ENCODE results near the gene DNM3.

The DNM3 gene

GRCh38 chr1:172107316-172107975, 266.1 kb downstream of the DNM3 start:
- ATAC-seq (ENCODE audit: low read depth) (no peak), DNase-seq (ENCODE audit: low spot score) (no peak)
- H3K27me3 ChIP-seq (ENCODE audit: insufficient read depth, poor library complexity, severe bottlenecking): no peaks in the 10 kb centered on the region
- no peak overlapping the region for H3K27ac ChIP-seq (ENCODE audit: poor library complexity, severe bottlenecking)
- no peaks in the 10 kb centered on the region for H3K36me3 ChIP-seq (ENCODE audit: low read depth)
- no peaks in the 10 kb centered on the region for H3K9me3 ChIP-seq (ENCODE audit: severe bottlenecking)
- H3K4me1 ChIP-seq (ENCODE audit: insufficient read depth, poor library complexity, severe bottlenecking): no peaks in the 10 kb centered on the region
- H3K4me3 ChIP-seq (ENCODE audit: severe bottlenecking): no peak overlapping the region
- no peak for TF ChIP-seq CTCF (IDR thresholded peaks at IDR 0.05; ENCODE audit: poor library complexity, severe bottlenecking)

- Histone ChIP-seq H3K4me1 (ENCODE audit: insufficient read depth, poor library complexity, severe bottlenecking) (no peaks in the 10 kb centered on the region), H3K27me3 (ENCODE audit: insufficient read depth, poor library complexity, severe bottlenecking) (no peaks in the 10 kb centered on the region), H3K4me3 (ENCODE audit: severe bottlenecking) (no peak overlapping the region), H3K27ac (ENCODE audit: poor library complexity, severe bottlenecking) (no peak overlapping the region), H3K9me3 (ENCODE audit: severe bottlenecking) (no peaks in the 10 kb centered on the region), H3K36me3 (ENCODE audit: low read depth) (no peaks in the 10 kb centered on the region)
- no peak for DNase-seq (ENCODE audit: low spot score)
- TF ChIP-seq CTCF (IDR thresholded peaks at IDR 0.05; ENCODE audit: poor library complexity, severe bottlenecking): no peak
- ATAC-seq (ENCODE audit: low read depth): no peak
These were observed 267.0 kb downstream of the DNM3 start for GRCh38 chr1:172108161-172108893.

GRCh38 chr1:172109359-172109758, 268.1 kb downstream of the DNM3 start:
- Histone ChIP-seq H3K36me3 (ENCODE audit: low read depth) (no peaks in the 10 kb centered on the region), H3K27ac (ENCODE audit: poor library complexity, severe bottlenecking) (no peak overlapping the region), H3K27me3 (ENCODE audit: insufficient read depth, poor library complexity, severe bottlenecking) (no peaks in the 10 kb centered on the region), H3K4me1 (ENCODE audit: insufficient read depth, poor library complexity, severe bottlenecking) (no peaks in the 10 kb centered on the region), H3K9me3 (ENCODE audit: severe bottlenecking) (no peaks in the 10 kb centered on the region), H3K4me3 (ENCODE audit: severe bottlenecking) (no peak overlapping the region)
- no peak for TF ChIP-seq CTCF (IDR thresholded peaks at IDR 0.05; ENCODE audit: poor library complexity, severe bottlenecking)
- ATAC-seq (ENCODE audit: low read depth): no peak
- no peak for DNase-seq (ENCODE audit: low spot score)

- no peak for ATAC-seq (ENCODE audit: low read depth)
- TF ChIP-seq CTCF (IDR thresholded peaks at IDR 0.05; ENCODE audit: poor library complexity, severe bottlenecking): no peak
These were observed 271.3 kb downstream of the DNM3 start for GRCh38 chr1:172112576-172112975.

GRCh38 chr1:172117800-172118199, 276.5 kb downstream of the DNM3 start:
- no peaks in the 10 kb centered on the region for H3K9me3 ChIP-seq (ENCODE audit: severe bottlenecking)
- H3K27ac ChIP-seq (ENCODE audit: poor library complexity, severe bottlenecking): no peak overlapping the region
- H3K27me3 ChIP-seq (ENCODE audit: insufficient read depth, poor library complexity, severe bottlenecking): no peaks in the 10 kb centered on the region
- no peaks in the 10 kb centered on the region for H3K4me1 ChIP-seq (ENCODE audit: insufficient read depth, poor library complexity, severe bottlenecking)
- TF ChIP-seq CTCF (IDR thresholded peaks at IDR 0.05; ENCODE audit: poor library complexity, severe bottlenecking): no peak
- ATAC-seq (ENCODE audit: low read depth) (no peak), DNase-seq (ENCODE audit: low spot score) (no peak)
- no peak overlapping the region for H3K4me3 ChIP-seq (ENCODE audit: severe bottlenecking)
- no peaks in the 10 kb centered on the region for H3K36me3 ChIP-seq (ENCODE audit: low read depth)

More at GRCh38 chr1:172112576-172112975, 271.3 kb downstream of the DNM3 start:
- no peak overlapping the region for H3K4me3 ChIP-seq (ENCODE audit: severe bottlenecking)
- H3K4me1 ChIP-seq (ENCODE audit: insufficient read depth, poor library complexity, severe bottlenecking): no peaks in the 10 kb centered on the region
- no peaks in the 10 kb centered on the region for H3K36me3 ChIP-seq (ENCODE audit: low read depth)
- H3K9me3 ChIP-seq (ENCODE audit: severe bottlenecking): no peaks in the 10 kb centered on the region
- no peaks in the 10 kb centered on the region for H3K27me3 ChIP-seq (ENCODE audit: insufficient read depth, poor library complexity, severe bottlenecking)
- no peak overlapping the region for H3K27ac ChIP-seq (ENCODE audit: poor library complexity, severe bottlenecking)
- DNase-seq (ENCODE audit: low spot score): no peak
